RWPE1 (cell line): ENCODE results near the gene FRMD4A.

Experiments
- CTCF ChIA-PET: fragments of 350-600 bp; sonication (Branson Sonifier 250); formaldehyde crosslinking; extraction: SDS; loops from one replicate; lab custom pipeline; 2021; lab: Yijun Ruan, JAX
- POLR2A ChIA-PET: fragments of 400-600 bp; formaldehyde crosslinking; extraction: SDS; loops from one replicate; lab custom pipeline; 2020; ENCODE audit warnings: antibody characterized with exemption; ENCODE audit not compliant: low non-redundant PET; lab: Yijun Ruan, JAX
- DNase-seq: peaks from one replicate; pipeline ENCODE4 v3.0.0; 2012; ENCODE audit warnings: low spot score
- H3K27ac ChIP-seq: fragments of 450-650 bp; 2 replicates; pipeline ENCODE4 v1.5.1; 2017
- TF ChIP-seq, protein P1 (sequence below): fragments of 450-650 bp; conservative IDR thresholded peaks from 2 replicates; pipeline ENCODE4 v1.5.1; 2017; ENCODE audit warnings: low read depth, mild to moderate bottlenecking

Gene FRMD4A

GRCh38 chr10:13681528-13681927 lies 649.2 kb downstream of the FRMD4A start:
- ChIA-PET POLR2A (no interaction called here), CTCF (interaction anchor here (0.6 kb wide), 1 partner anchor 23 kb away, joined by 3 read pairs; no protein-coding TSS in a partner anchor)
- no peak for DNase-seq
- H3K27ac ChIP-seq: no peak overlapping the region
- TF ChIP-seq, protein P1, sequence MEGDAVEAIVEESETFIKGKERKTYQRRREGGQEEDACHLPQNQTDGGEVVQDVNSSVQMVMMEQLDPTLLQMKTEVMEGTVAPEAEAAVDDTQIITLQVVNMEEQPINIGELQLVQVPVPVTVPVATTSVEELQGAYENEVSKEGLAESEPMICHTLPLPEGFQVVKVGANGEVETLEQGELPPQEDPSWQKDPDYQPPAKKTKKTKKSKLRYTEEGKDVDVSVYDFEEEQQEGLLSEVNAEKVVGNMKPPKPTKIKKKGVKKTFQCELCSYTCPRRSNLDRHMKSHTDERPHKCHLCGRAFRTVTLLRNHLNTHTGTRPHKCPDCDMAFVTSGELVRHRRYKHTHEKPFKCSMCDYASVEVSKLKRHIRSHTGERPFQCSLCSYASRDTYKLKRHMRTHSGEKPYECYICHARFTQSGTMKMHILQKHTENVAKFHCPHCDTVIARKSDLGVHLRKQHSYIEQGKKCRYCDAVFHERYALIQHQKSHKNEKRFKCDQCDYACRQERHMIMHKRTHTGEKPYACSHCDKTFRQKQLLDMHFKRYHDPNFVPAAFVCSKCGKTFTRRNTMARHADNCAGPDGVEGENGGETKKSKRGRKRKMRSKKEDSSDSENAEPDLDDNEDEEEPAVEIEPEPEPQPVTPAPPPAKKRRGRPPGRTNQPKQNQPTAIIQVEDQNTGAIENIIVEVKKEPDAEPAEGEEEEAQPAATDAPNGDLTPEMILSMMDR: no peak

DNA sequence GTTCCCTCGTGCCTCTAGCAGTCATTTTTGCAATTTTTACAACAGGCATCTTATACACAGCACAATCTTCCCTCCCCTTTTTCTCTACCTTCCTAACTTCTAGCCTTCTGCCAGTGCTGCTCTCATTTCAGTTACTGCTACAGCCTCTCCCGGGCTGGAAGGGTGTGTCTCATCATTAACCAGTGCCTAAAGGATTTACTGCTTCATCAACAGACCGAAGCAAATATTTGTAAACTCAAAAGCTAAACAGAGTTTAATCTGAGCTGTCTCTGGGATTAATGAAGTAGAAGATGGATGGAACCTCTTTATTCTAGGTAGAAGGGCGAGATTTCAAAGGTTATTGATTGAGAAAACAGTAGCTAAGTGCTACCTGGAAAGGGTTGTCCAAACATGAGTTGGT lies 649.6 kb downstream of the FRMD4A start:
- TF ChIP-seq, protein P1: no peak

GRCh38 chr10:13678101-13678843 lies 652.5 kb downstream of the FRMD4A start:
- POLR2A ChIA-PET: no interaction called here

More for the DNA sequence above, 649.6 kb downstream of the FRMD4A start:
- ChIA-PET CTCF (interaction anchor here (0.6 kb wide), 1 partner anchor 23 kb away, joined by 3 read pairs; no protein-coding TSS in a partner anchor), POLR2A (no interaction called here)
- no peak overlapping the region for H3K27ac ChIP-seq
- DNase-seq: no peak

DNA sequence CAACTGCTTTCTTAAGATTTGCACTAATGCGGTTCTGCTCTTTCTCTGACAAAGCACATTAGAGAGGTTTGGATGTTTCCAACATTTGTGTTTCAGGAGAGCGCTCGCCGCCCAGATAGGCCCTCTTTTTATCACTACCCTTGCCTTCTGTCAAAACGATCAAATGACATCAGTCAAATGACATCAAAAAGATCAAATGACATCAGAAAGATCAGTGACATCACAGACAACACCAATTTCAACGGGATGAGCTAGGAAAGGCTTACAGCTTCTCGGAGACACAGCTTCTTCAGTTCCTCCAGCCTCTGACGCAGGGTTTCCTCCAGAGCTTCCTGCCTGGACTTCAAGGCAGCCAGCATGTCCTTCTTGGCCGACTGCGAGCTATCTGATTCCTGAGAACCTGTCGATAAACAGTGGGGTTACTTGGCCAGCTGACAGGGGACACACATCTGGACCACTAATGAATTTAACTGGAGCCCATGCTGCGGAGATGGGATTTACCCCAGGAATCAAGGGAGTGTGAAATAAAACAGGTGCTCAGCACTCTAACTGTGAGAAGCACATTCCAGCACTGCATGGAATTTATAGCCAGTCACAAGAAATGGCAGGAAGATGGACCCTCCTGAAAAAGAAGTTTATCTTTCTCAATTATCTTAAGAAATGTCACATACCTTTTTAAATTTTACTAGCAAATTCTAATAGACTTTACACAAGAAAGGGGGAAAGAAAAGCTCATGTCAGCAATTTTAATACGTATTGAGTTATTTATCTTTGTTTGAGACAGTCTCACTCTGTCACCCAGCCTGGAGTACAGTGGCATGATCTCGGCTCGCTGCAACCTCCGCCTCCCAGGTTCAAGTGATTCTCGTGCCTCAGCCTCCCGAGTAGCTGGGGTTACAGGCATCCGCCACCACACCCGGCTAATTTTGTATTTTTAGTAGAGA lies 655.8 kb downstream of the FRMD4A start:
- ChIA-PET POLR2A (no interaction called here), CTCF (no interaction called here)
- H3K27ac ChIP-seq: no peak overlapping the region
- TF ChIP-seq, protein P1: no peak
- DNase-seq: no peak

More at GRCh38 chr10:13678101-13678843, 652.5 kb downstream of the FRMD4A start:
- TF ChIP-seq, protein P1: no peak
- no peak overlapping the region for H3K27ac ChIP-seq
- CTCF ChIA-PET: interaction anchor here (0.6 to 1.2 kb wide), 2 partner anchors 13 to 423 kb away, joined by 4 read pairs; no protein-coding TSS in a partner anchor
- no peak for DNase-seq

DNA sequence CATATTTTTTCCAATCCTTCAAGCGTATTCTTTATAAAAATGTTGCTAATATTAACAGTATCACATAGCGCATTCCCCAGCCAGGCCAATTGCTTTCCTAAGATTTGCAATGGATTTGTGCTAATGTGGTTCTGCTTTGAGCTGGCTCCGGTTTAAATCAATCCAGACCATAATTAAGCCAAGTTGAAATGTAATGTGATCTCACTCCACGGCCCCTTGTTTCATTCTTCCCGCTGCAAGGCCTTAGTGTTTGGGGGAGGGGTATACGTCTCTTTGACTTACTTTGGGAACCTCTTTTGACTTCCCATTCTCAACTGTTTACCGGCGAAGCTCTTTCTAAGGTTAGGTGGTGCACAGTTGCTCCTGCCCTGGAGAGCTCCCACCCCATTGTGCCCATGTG lies 657.6 kb downstream of the FRMD4A start:
- POLR2A ChIA-PET: no interaction called here
- TF ChIP-seq, protein P1: no peak
- CTCF ChIA-PET: interaction anchor here (0.8 kb wide), 1 partner anchor 137 kb away, joined by 4 read pairs; no protein-coding TSS in a partner anchor
- H3K27ac ChIP-seq: no peak overlapping the region
- no peak for DNase-seq

- POLR2A ChIA-PET: no interaction called here
- CTCF ChIA-PET: interaction anchor here (0.8 kb wide), 1 partner anchor 136 kb away, joined by 4 read pairs; no protein-coding TSS in a partner anchor
- TF ChIP-seq, protein P1: no peak
- no peak overlapping the region for H3K27ac ChIP-seq
- no peak for DNase-seq
Observed at GRCh38 chr10:13672548-13672947, 658.2 kb downstream of the FRMD4A start.
